HepG2 (cell line): ENCODE results near the gene ZNF546. TPM values are rescaled to one million over a fixed set of nuclear protein-coding genes. Genes with fewer than 3 reads are reported as not detected.

Source experiments
- ARID2 ChIP-seq: sonication (generic); formaldehyde crosslinking; IDR thresholded peaks from 2 replicates; pipeline ENCODE4 v1.8.1; 2022; ENCODE audit warnings: mild to moderate bottlenecking, missing genetic modification reagents, borderline replicate concordance
- DBP ChIP-seq: sonication (generic); formaldehyde crosslinking; IDR thresholded peaks from 2 replicates; pipeline ENCODE4 v1.4.0; 2020; ENCODE audit warnings: missing genetic modification reagents; ENCODE audit errors: not compliant biosample characterization
- ETV5 ChIP-seq: IDR thresholded peaks from 2 replicates; pipeline ENCODE4 v1.6.1; 2018; ENCODE audit warnings: missing biosample characterization, missing genetic modification reagents, inconsistent platforms, borderline replicate concordance
- HDAC6 ChIP-seq: fragments of 200-600 bp; sonication (generic); IDR thresholded peaks from 2 replicates; pipeline ENCODE4 v1.7.0; 2017; ENCODE audit warnings: mild to moderate bottlenecking, antibody characterized with exemption, low read length, low read depth
- HOXA3 ChIP-seq: sonication (generic); formaldehyde crosslinking; IDR thresholded peaks from 2 replicates; pipeline ENCODE4 v1.5.0; 2020; ENCODE audit warnings: missing genetic modification reagents
- MAFF ChIP-seq: IDR thresholded peaks from 2 replicates; pipeline ENCODE4 v1.6.1; 2011; ENCODE audit warnings: low read depth, low read length, improper control_type of control experiment
- MED1 ChIP-seq: sonication (generic); formaldehyde crosslinking; IDR thresholded peaks from 2 replicates; pipeline ENCODE4 v1.4.0; 2020; ENCODE audit warnings: missing genetic modification reagents
- PITX1 ChIP-seq: sonication (generic); formaldehyde crosslinking; IDR thresholded peaks from 2 replicates; pipeline ENCODE4 v1.5.1; 2020; ENCODE audit warnings: mild to moderate bottlenecking, missing genetic modification reagents
- RELA ChIP-seq: sonication (generic); formaldehyde crosslinking; IDR thresholded peaks from 2 replicates; pipeline ENCODE4 v1.4.0; 2020; ENCODE audit warnings: missing genetic modification reagents
- RXRA ChIP-seq: sonication (generic); formaldehyde crosslinking; IDR thresholded peaks from 2 replicates; pipeline ENCODE4 v1.5.1; 2020; ENCODE audit warnings: missing genetic modification reagents
- RXRB ChIP-seq: IDR thresholded peaks from 2 replicates; pipeline ENCODE4 v1.6.1; 2016; ENCODE audit warnings: borderline replicate concordance, missing genetic modification reagents, missing compliant biosample characterization
- SETDB1 ChIP-seq: sonication (generic); formaldehyde crosslinking; IDR thresholded peaks from 2 replicates; pipeline ENCODE4 v1.5.1; 2020; ENCODE audit warnings: missing genetic modification reagents, mild to moderate bottlenecking, borderline replicate concordance
- SMAD9 ChIP-seq: sonication (generic); formaldehyde crosslinking; IDR thresholded peaks from 2 replicates; pipeline ENCODE4 v1.5.1; 2020; ENCODE audit warnings: mild to moderate bottlenecking, missing genetic modification reagents
- SOX6 ChIP-seq, 2 experiments: fragments of 450-650 bp in 1 of 2; sonication (generic) in 1 of 2; formaldehyde crosslinking in 1 of 2; IDR thresholded peaks; 2 replicates each; pipeline versions ENCODE4 v1.4.0 to v1.6.1; 2017 to 2020; ENCODE audit warnings: antibody characterized with exemption in 1 of 2, mild to moderate bottlenecking in 1 of 2, missing genetic modification reagents in 1 of 2
- SP4 ChIP-seq: sonication (generic); formaldehyde crosslinking; IDR thresholded peaks from 2 replicates; pipeline ENCODE4 v1.8.1; 2023; ENCODE audit warnings: mild to moderate bottlenecking, missing genetic modification reagents
- TAF1 ChIP-seq: sonication (generic); formaldehyde crosslinking; IDR thresholded peaks from 2 replicates; pipeline ENCODE4 v1.4.0; 2020; ENCODE audit warnings: missing genetic modification reagents
- ZBTB1 ChIP-seq: sonication (generic); formaldehyde crosslinking; IDR thresholded peaks from 2 replicates; pipeline ENCODE4 v1.4.0; 2020; ENCODE audit warnings: missing genetic modification reagents, borderline replicate concordance
- ZBTB20 ChIP-seq: sonication (generic); formaldehyde crosslinking; IDR thresholded peaks from 2 replicates; pipeline ENCODE4 v1.8.1; 2023; ENCODE audit warnings: missing genetic modification reagents, low read depth, mild to moderate bottlenecking, borderline replicate concordance
- ZBTB38 ChIP-seq: sonication (generic); formaldehyde crosslinking; IDR thresholded peaks from 2 replicates; pipeline ENCODE4 v1.5.1; 2020; ENCODE audit warnings: mild to moderate bottlenecking, missing genetic modification reagents
- ZNF101 ChIP-seq: sonication (generic); formaldehyde crosslinking; IDR thresholded peaks from 2 replicates; pipeline ENCODE4 v1.4.0; 2020; ENCODE audit warnings: mild to moderate bottlenecking, low read depth, missing genetic modification reagents, borderline replicate concordance
- ZNF136 ChIP-seq: sonication (generic); formaldehyde crosslinking; IDR thresholded peaks from 2 replicates; pipeline ENCODE4 v1.8.1; 2022; ENCODE audit warnings: low read depth, mild to moderate bottlenecking, moderate library complexity, missing genetic modification reagents
- ZNF207 ChIP-seq: fragments of 450-650 bp; IDR thresholded peaks from 2 replicates; pipeline ENCODE4 v1.6.1; 2016; ENCODE audit warnings: antibody characterized with exemption, borderline replicate concordance
- ZNF7 ChIP-seq: IDR thresholded peaks from 2 replicates; pipeline ENCODE4 v1.6.1; 2016; ENCODE audit warnings: missing biosample characterization, missing genetic modification reagents
- ZNF703 ChIP-seq: sonication (generic); formaldehyde crosslinking; IDR thresholded peaks from 2 replicates; pipeline ENCODE4 v1.5.1; 2020; ENCODE audit warnings: missing genetic modification reagents, mild to moderate bottlenecking, moderate library complexity, borderline replicate concordance
- ZNF83 ChIP-seq: sonication (generic); formaldehyde crosslinking; IDR thresholded peaks from 2 replicates; pipeline ENCODE4 v1.4.0; 2020; ENCODE audit warnings: missing genetic modification reagents, mild to moderate bottlenecking, borderline replicate concordance
- polyA plus RNA-seq, 8 experiments: library from polyadenylated mRNA; depleted of rRNA in 3 of 8; stranded (reverse) in 7 of 8; unstranded in 1 of 8; fragments of >200 nt; fragmentation: Illumina TruSeq in 4 of 8; extraction: Trizol in 4 of 8; gene quantifications; 2 replicates each; pipeline versions ENCODE4 v1.2.1 to v1.2.3, GENCODE V29; 2011 to 2016; ENCODE audit warnings: low read depth in 4 of 8, missing spikeins in 1 of 8, mixed read lengths in 1 of 8; ENCODE audit not compliant: insufficient read depth in 1 of 8
- total RNA-seq, 5 experiments: library from RNA; depleted of rRNA; stranded (reverse); fragments of >200 nt; fragmentation: Illumina TruSeq; extraction: Trizol; gene quantifications; 2 replicates each; pipeline ENCODE4 v1.2.3, GENCODE V29; 2016; ENCODE audit warnings: low read depth in 1 of 5
- TF ChIP-seq, protein P1 (sequence below): sonication (generic); formaldehyde crosslinking; IDR thresholded peaks from 2 replicates; pipeline ENCODE4 v1.5.0; 2020; ENCODE audit warnings: mild to moderate bottlenecking, missing genetic modification reagents
- TF ChIP-seq, protein P2 (sequence below), 2 experiments: sonication (generic) in 1 of 2; formaldehyde crosslinking in 1 of 2; IDR thresholded peaks; 2 replicates each; pipeline versions ENCODE4 v1.4.0 to v1.6.1; 2018 to 2020; ENCODE audit warnings: missing genetic modification reagents in 2 of 2, borderline replicate concordance in 1 of 2, low read depth in 1 of 2, mild to moderate bottlenecking in 1 of 2, missing biosample characterization in 1 of 2

The ZNF546 gene
- total and polyA plus RNA-seq, 2 of the 13 experiments (the other 11 are each of a cell fraction or from before 2014, with no cell fraction given) = 2.2 to 4.1 TPM

DNA sequence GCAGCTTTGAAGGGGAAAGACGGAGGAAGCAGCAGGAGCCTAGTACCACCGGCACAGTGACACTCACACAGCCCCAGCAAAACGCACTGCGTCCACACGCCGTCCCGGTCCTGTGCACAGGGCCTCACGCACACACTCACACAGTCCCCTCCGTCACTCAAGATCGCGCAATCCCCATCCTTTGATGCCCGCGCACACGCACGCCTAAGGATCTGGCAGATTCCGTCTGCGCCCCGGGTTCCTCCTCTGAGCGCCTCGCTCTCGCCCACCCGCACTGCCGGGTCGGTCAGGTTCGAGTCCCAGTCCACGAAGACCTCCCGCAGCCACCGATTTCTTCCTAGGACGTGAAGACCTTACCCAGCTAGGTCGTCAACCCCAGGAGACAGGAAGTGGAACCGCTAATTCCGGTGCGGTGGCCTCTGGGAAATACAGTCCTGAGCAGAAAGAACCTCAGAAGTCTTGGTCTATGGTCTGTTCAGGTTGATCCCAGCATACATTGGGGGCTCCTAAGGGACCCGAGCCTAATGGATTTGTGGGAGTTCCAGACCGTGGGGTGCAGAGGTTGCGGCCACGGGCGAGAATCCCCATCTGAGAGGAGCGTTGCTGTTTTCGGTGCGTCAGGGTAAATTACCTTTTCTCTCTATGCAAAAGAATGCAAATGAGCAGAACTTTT is 59.1 kb downstream of the ZNF546 start, which contains the start of gene ZNF780B (continued):
- TF ChIP-seq, protein P1, sequence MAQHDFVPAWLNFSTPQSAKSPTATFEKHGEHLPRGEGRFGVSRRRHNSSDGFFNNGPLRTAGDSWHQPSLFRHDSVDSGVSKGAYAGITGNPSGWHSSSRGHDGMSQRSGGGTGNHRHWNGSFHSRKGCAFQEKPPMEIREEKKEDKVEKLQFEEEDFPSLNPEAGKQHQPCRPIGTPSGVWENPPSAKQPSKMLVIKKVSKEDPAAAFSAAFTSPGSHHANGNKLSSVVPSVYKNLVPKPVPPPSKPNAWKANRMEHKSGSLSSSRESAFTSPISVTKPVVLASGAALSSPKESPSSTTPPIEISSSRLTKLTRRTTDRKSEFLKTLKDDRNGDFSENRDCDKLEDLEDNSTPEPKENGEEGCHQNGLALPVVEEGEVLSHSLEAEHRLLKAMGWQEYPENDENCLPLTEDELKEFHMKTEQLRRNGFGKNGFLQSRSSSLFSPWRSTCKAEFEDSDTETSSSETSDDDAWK (CRISPR knock-in tag) = no peak
- TF ChIP-seq ZNF703 (CRISPR knock-in tag) = no peak
- no peak for TF ChIP-seq ZNF101 (CRISPR knock-in tag)
- TF ChIP-seq DBP (CRISPR knock-in tag) = no peak
- peak; percentile 82; the same call in 1 of the 2 replicates for TF ChIP-seq SMAD9 (CRISPR knock-in tag)
- TF ChIP-seq SP4 (CRISPR knock-in tag) = peak; percentile 78
- TF ChIP-seq RXRB = peak; percentile 85
- peak; percentile 45 for TF ChIP-seq ETV5
- TF ChIP-seq RXRA (CRISPR knock-in tag) = peak; percentile 93
- TF ChIP-seq MAFF = no peak
- TF ChIP-seq HOXA3 (CRISPR knock-in tag) = peak; percentile 72
- peak; percentile 94 for TF ChIP-seq ARID2 (CRISPR knock-in tag)
- TF ChIP-seq SOX6 (IDR thresholded peaks at IDR 0.05) = no peak
- TF ChIP-seq SOX6 (CRISPR knock-in tag; IDR thresholded peaks at IDR 0.05) = peak; percentile 55; the same call in 1 of the 2 replicates
- TF ChIP-seq ZBTB1 (CRISPR knock-in tag) = no peak
- no peak for TF ChIP-seq ZNF83 (CRISPR knock-in tag)
- no peak for TF ChIP-seq ZNF207
- peak; percentile 46; the same call in 1 of the 2 replicates for TF ChIP-seq MED1 (CRISPR knock-in tag)
- no peak for TF ChIP-seq ZNF136 (CRISPR knock-in tag)
- no peak for TF ChIP-seq HDAC6
- peak; percentile 64; the same call in 1 of the 2 replicates for TF ChIP-seq ZBTB38 (CRISPR knock-in tag)
- peak; percentile 63 for TF ChIP-seq TAF1
- TF ChIP-seq SETDB1 (CRISPR knock-in tag) = no peak
- peak; percentile 56; the same call in 1 of the 2 replicates for TF ChIP-seq ZBTB20 (CRISPR knock-in tag)
- no peak for TF ChIP-seq ZNF7 (CRISPR knock-in tag)
- no peak for TF ChIP-seq RELA (CRISPR knock-in tag)
- peak; percentile 21; the same call in 1 of the 2 replicates for TF ChIP-seq PITX1 (CRISPR knock-in tag)
- TF ChIP-seq, protein P2, sequence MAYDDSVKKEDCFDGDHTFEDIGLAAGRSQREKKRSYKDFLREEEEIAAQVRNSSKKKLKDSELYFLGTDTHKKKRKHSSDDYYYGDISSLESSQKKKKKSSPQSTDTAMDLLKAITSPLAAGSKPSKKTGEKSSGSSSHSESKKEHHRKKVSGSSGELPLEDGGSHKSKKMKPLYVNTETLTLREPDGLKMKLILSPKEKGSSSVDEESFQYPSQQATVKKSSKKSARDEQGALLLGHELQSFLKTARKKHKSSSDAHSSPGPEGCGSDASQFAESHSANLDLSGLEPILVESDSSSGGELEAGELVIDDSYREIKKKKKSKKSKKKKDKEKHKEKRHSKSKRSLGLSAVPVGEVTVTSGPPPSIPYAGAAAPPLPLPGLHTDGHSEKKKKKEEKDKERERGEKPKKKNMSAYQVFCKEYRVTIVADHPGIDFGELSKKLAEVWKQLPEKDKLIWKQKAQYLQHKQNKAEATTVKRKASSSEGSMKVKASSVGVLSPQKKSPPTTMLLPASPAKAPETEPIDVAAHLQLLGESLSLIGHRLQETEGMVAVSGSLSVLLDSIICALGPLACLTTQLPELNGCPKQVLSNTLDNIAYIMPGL (CRISPR knock-in tag; IDR thresholded peaks at IDR 0.05; ENCODE audit: borderline replicate concordance in 1 of 2, low read depth in 1 of 2) = peak; percentile 69 to 77; a peak in 2 of 4 replicates
